Neuronal stem cell (in vitro differentiated cells): ENCODE results near the gene RYR2.
"Not testable (repeated sequence)": the region's sequence is repeated elsewhere in the genome, so short reads cannot be mapped to it uniquely, and the experiment has no call there.

ENCODE experiments used
- DNase-seq: peaks from one replicate; pipeline ENCODE4 v3.0.0-alpha.2; 2013; ENCODE audit warnings: low spot score
- H2AFZ ChIP-seq: one replicate; pipeline ENCODE4 v1.6.1; 2013; ENCODE audit warnings: mild to moderate bottlenecking, low read length, inconsistent platforms
- H2AK5ac ChIP-seq: 2 replicates; pipeline ENCODE4 v1.6.1; 2013; ENCODE audit warnings: low read depth, mild to moderate bottlenecking, inconsistent platforms, low read length, moderate library complexity, mixed read lengths
- H2BK120ac ChIP-seq: 2 replicates; pipeline ENCODE4 v1.6.1; 2013; ENCODE audit warnings: low read depth, mild to moderate bottlenecking, inconsistent platforms, low read length, moderate library complexity, mixed read lengths
- H2BK12ac ChIP-seq: one replicate; pipeline ENCODE4 v1.6.1; 2013; ENCODE audit warnings: low read length, inconsistent platforms
- H2BK15ac ChIP-seq: 2 replicates; pipeline ENCODE4 v1.6.1; 2013; ENCODE audit warnings: mild to moderate bottlenecking, low read length, inconsistent platforms, mixed read lengths
- H2BK5ac ChIP-seq: one replicate; pipeline ENCODE4 v1.6.1; 2013; ENCODE audit warnings: inconsistent platforms, mild to moderate bottlenecking, low read length, moderate library complexity
- H3K14ac ChIP-seq: one replicate; pipeline ENCODE4 v1.6.1; 2013; ENCODE audit warnings: low read length, inconsistent platforms
- H3K18ac ChIP-seq: 2 replicates; pipeline ENCODE4 v1.6.1; 2013; ENCODE audit warnings: low read length, inconsistent platforms
- H3K23ac ChIP-seq: 2 replicates; pipeline ENCODE4 v1.6.1; 2013; ENCODE audit warnings: low read depth, mild to moderate bottlenecking, mixed read lengths, low read length, inconsistent platforms; ENCODE audit not compliant: poor library complexity
- H3K27ac ChIP-seq: replicated peaks from 3 replicates; pipeline ENCODE4 v1.5.1; 2013; ENCODE audit warnings: low read length, inconsistent platforms
- H3K27me3 ChIP-seq, 3 experiments: 2 replicates each; pipeline ENCODE4 v1.6.1; 2013; ENCODE audit warnings: low read length in 3 of 3, mild to moderate bottlenecking in 2 of 3, inconsistent platforms in 1 of 3, low read depth in 1 of 3, mixed read lengths in 1 of 3, moderate library complexity in 1 of 3; ENCODE audit not compliant: control insufficient read depth in 3 of 3, insufficient read depth in 3 of 3
- H3K36me3 ChIP-seq, 2 donors: replicated peaks in 1 of 2; 2 replicates each; pipeline ENCODE4 v1.6.1; 2013; ENCODE audit warnings: low read length in 2 of 2; ENCODE audit not compliant: control insufficient read depth in 2 of 2, insufficient read depth in 2 of 2
- H3K4ac ChIP-seq: 2 replicates; pipeline ENCODE4 v1.6.1; 2013; ENCODE audit warnings: inconsistent platforms, mild to moderate bottlenecking, low read length, moderate library complexity
- H3K4me1 ChIP-seq, 2 donors: 1 replicate in 1 of 2; 2 replicates in 1 of 2; pipeline ENCODE4 v1.6.1; 2013; ENCODE audit warnings: low read length in 2 of 2, low read depth in 1 of 2; ENCODE audit not compliant: control insufficient read depth in 2 of 2, insufficient read depth in 1 of 2
- H3K4me2 ChIP-seq: one replicate; pipeline ENCODE4 v1.6.1; 2013; ENCODE audit warnings: mild to moderate bottlenecking, low read length, inconsistent platforms; ENCODE audit not compliant: insufficient read depth, poor library complexity, severe bottlenecking
- H3K4me3 ChIP-seq, 2 donors: 2 replicates each; pipeline ENCODE4 v1.5.1; 2013; ENCODE audit warnings: low read length in 2 of 2, mild to moderate bottlenecking in 2 of 2, inconsistent platforms in 1 of 2, moderate library complexity in 1 of 2
- H3K79me1 ChIP-seq: one replicate; pipeline ENCODE4 v1.6.1; 2013; ENCODE audit warnings: low read depth, mild to moderate bottlenecking, inconsistent platforms, low read length, moderate library complexity
- H3K9ac ChIP-seq: one replicate; pipeline ENCODE4 v1.6.1; 2013; ENCODE audit warnings: mild to moderate bottlenecking, low read depth, low read length, inconsistent platforms; ENCODE audit not compliant: poor library complexity
- H3K9me3 ChIP-seq, 2 donors: replicated peaks in 1 of 2; 2 replicates each; pipeline versions ENCODE3 to v1.6.1; 2013; ENCODE audit warnings: low read length in 2 of 2, mild to moderate bottlenecking in 2 of 2, inconsistent platforms in 1 of 2, low read depth in 1 of 2, mixed read lengths in 1 of 2, moderate library complexity in 1 of 2; ENCODE audit not compliant: control insufficient read depth in 2 of 2, insufficient read depth in 1 of 2
- H4K8ac ChIP-seq: one replicate; pipeline ENCODE4 v1.6.1; 2013; ENCODE audit warnings: low read depth, mild to moderate bottlenecking, inconsistent platforms, low read length, moderate library complexity
- H4K91ac ChIP-seq: one replicate; pipeline ENCODE4 v1.6.1; 2013; ENCODE audit warnings: low read length, low read depth, mild to moderate bottlenecking, inconsistent platforms; ENCODE audit not compliant: poor library complexity
- WGBS, 2 donors: extraction: QIAGEN DNeasy Blood & Tissue Kit; methylation state at CpG; one replicate each; pipeline ENCODE4 v1.1.7; 2013; ENCODE audit warnings: missing lambda C conversion rate in 2 of 2, mixed read lengths in 1 of 2; ENCODE audit not compliant: insufficient read length in 2 of 2, insufficient replicate concordance in 1 of 2; ENCODE audit errors: extremely low coverage in 2 of 2; 5-methylcytosine and 5-hydroxymethylcytosine counted together

Gene RYR2

GRCh38 chr1:237269938-237270337, 228.0 kb downstream of the RYR2 start:
- Histone ChIP-seq H3K4me2 (no peak overlapping the region), H2BK15ac (no peak overlapping the region), H3K27me3 (no peaks in the 10 kb centered on the region), H3K4ac (no peak overlapping the region), H2AFZ (no peak overlapping the region), H4K8ac (no peak overlapping the region), H3K9ac (no peak overlapping the region), H4K91ac (no peak overlapping the region), H3K27ac (no peak overlapping the region), H3K4me1 (no peaks in the 10 kb centered on the region), H3K14ac (no peak overlapping the region), H3K79me1 (no peaks in the 10 kb centered on the region), H2BK5ac (no peak overlapping the region), H3K23ac (no peak overlapping the region), H2BK120ac (no peak overlapping the region), H3K9me3 (no peaks in the 10 kb centered on the region), H2BK12ac (no peak overlapping the region), H3K18ac (no peak overlapping the region), H3K36me3 (no peaks in the 10 kb centered on the region), H2AK5ac (no peak overlapping the region), H3K4me3 (no peak overlapping the region)
- WGBS, 2 donors, result no CpG with 5 or more reads among the region's 4 CpGs
- DNase-seq, result no peak

GRCh38 chr1:237270353-237270752, 228.4 kb downstream of the RYR2 start:
- no peak overlapping the region for H2AFZ ChIP-seq

DNA sequence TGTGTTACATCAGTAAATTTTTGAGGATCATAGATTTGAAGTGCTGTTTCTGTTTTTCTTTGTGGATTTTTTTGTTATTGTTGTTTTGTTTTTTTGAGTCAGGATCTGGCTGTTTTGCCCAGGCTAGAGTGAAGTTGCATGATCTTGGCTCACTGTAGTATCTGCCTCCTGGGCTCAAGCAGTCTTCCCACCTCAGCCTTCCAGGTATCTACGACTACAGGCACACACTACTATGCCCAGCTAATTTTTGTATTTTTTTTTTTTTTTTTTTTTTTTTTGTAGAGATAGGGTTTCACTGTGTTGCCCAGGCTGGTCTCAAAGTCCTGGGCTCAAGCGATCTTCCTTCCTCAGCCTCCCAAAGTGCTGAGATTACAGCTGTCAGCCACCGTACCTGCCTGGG, 236.0 kb downstream of the RYR2 start:
- WGBS, 2 donors, result no CpG with 5 or more reads among the region's 3 CpGs
- not testable (repeated sequence) for H3K14ac ChIP-seq

More at GRCh38 chr1:237270353-237270752, 228.4 kb downstream of the RYR2 start:
- H3K4me1 ChIP-seq, result no peaks in the 10 kb centered on the region
- H3K4me2 ChIP-seq, result no peak overlapping the region
- no peak overlapping the region for H3K4me3 ChIP-seq
- no peak overlapping the region for H3K4ac ChIP-seq
- no peak overlapping the region for H4K91ac ChIP-seq
- H3K36me3 ChIP-seq, result no peaks in the 10 kb centered on the region
- H3K27ac ChIP-seq, result no peak overlapping the region
- no peak overlapping the region for H2BK5ac ChIP-seq
- no peaks in the 10 kb centered on the region for H3K9me3 ChIP-seq
- H3K18ac ChIP-seq, result no peak overlapping the region
- H3K79me1 ChIP-seq, result no peaks in the 10 kb centered on the region
- no peak overlapping the region for H3K9ac ChIP-seq
- no peak overlapping the region for H2AK5ac ChIP-seq
- no peaks in the 10 kb centered on the region for H3K27me3 ChIP-seq
- no peak overlapping the region for H2BK12ac ChIP-seq
- no peak overlapping the region for H2BK120ac ChIP-seq
- no peak overlapping the region for H3K23ac ChIP-seq
- DNase-seq, result no peak
- no peak overlapping the region for H2BK15ac ChIP-seq
- H3K14ac ChIP-seq, result no peak overlapping the region
- no CpG with 5 or more reads among the region's 3 CpGs for WGBS, 2 donors
- H4K8ac ChIP-seq, result no peak overlapping the region

DNA sequence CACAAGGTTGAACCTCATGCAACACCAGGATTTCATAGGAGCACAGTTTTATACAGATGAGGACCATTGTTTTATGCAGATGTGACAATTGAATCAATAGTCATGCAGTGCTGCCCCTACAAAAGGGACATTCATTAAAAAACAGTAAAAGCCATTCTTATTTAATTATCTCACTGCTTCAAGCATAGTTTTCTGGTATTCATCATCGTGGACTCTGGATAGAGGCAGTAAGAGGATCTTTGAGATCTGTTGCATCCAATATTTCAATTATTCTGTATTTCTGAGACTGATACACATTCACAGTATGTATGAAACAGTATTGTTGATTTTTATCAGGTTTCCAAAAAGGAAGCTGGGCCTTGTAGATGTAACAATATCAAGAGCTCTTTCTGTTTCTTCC, 237.6 kb downstream of the RYR2 start:
- no CpG with 5 or more reads among the region's 1 CpG for WGBS, 2 donors
- no peaks in the 10 kb centered on the region for H3K9me3 ChIP-seq
- H2BK12ac ChIP-seq, result no peak overlapping the region
- no peak overlapping the region for H4K8ac ChIP-seq
- H2BK15ac ChIP-seq, result no peak overlapping the region
- no peak overlapping the region for H2AK5ac ChIP-seq
- no peaks in the 10 kb centered on the region for H3K36me3 ChIP-seq
- H4K91ac ChIP-seq, result no peak overlapping the region
- H3K27ac ChIP-seq, result no peak overlapping the region
- H3K4me2 ChIP-seq, result no peak overlapping the region
- H3K4me1 ChIP-seq, result peaks cover 0 to 2% of the 10 kb centered on the region in 2 donors
- no peak overlapping the region for H2BK5ac ChIP-seq
- H3K27me3 ChIP-seq, result peaks cover 0 to 4% (median 0%) of the 10 kb centered on the region in 3 experiments
- no peak overlapping the region for H3K4ac ChIP-seq
- no peak for DNase-seq
- no peak overlapping the region for H3K23ac ChIP-seq
- H2AFZ ChIP-seq, result no peak overlapping the region
- H3K4me3 ChIP-seq, result no peak overlapping the region
- peaks cover 1% of the 10 kb centered on the region for H3K79me1 ChIP-seq
- no peak overlapping the region for H3K9ac ChIP-seq
- H2BK120ac ChIP-seq, result no peak overlapping the region
- H3K18ac ChIP-seq, result no peak overlapping the region
- no peak overlapping the region for H3K14ac ChIP-seq

More for the DNA sequence above, 236.0 kb downstream of the RYR2 start:
- H3K4me2 ChIP-seq, H3K9me3 ChIP-seq, H3K9ac ChIP-seq, H4K91ac ChIP-seq, H3K23ac ChIP-seq, H4K8ac ChIP-seq, H2BK12ac ChIP-seq, H3K36me3 ChIP-seq, H3K18ac ChIP-seq, H2BK120ac ChIP-seq, H3K4ac ChIP-seq, H2BK5ac ChIP-seq, H2AFZ ChIP-seq, H2AK5ac ChIP-seq, DNase-seq, H2BK15ac ChIP-seq, H3K4me3 ChIP-seq, H3K79me1 ChIP-seq, H3K27me3 ChIP-seq, H3K4me1 ChIP-seq, H3K27ac ChIP-seq: not testable (repeated sequence)
